ENCODE data around the gene URB1. TPM values are rescaled to one million over a fixed set of nuclear protein-coding genes. Genes with fewer than 3 reads are reported as not detected.

The URB1 gene
- total and polyA plus RNA-seq, 2 of the 8 experiments (the other 6 are each of a cell fraction or from before 2014, with no cell fraction given): 8.1 to 28.9 TPM

DNA sequence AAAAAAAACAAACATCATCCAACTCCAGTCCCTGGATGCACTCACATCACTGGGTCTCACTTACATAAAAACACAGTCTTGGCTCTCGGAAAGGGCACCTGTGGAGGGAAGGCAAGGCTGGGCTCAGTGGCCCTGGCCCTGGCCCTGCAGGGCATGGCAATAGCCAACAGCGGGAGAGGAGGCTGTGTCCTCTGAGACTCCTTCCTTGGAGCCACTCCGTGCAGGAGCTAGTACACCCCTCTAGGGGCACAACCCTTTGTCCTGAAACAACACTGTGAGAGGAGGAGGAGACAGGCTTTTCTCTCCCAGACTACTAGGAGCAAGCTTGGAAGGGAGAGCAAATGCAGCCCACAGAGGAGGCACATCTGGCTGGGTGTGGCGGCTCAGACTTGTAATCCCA lies 28.0 kb downstream of the URB1 start (continued):
- TF ChIP-seq, protein P1, sequence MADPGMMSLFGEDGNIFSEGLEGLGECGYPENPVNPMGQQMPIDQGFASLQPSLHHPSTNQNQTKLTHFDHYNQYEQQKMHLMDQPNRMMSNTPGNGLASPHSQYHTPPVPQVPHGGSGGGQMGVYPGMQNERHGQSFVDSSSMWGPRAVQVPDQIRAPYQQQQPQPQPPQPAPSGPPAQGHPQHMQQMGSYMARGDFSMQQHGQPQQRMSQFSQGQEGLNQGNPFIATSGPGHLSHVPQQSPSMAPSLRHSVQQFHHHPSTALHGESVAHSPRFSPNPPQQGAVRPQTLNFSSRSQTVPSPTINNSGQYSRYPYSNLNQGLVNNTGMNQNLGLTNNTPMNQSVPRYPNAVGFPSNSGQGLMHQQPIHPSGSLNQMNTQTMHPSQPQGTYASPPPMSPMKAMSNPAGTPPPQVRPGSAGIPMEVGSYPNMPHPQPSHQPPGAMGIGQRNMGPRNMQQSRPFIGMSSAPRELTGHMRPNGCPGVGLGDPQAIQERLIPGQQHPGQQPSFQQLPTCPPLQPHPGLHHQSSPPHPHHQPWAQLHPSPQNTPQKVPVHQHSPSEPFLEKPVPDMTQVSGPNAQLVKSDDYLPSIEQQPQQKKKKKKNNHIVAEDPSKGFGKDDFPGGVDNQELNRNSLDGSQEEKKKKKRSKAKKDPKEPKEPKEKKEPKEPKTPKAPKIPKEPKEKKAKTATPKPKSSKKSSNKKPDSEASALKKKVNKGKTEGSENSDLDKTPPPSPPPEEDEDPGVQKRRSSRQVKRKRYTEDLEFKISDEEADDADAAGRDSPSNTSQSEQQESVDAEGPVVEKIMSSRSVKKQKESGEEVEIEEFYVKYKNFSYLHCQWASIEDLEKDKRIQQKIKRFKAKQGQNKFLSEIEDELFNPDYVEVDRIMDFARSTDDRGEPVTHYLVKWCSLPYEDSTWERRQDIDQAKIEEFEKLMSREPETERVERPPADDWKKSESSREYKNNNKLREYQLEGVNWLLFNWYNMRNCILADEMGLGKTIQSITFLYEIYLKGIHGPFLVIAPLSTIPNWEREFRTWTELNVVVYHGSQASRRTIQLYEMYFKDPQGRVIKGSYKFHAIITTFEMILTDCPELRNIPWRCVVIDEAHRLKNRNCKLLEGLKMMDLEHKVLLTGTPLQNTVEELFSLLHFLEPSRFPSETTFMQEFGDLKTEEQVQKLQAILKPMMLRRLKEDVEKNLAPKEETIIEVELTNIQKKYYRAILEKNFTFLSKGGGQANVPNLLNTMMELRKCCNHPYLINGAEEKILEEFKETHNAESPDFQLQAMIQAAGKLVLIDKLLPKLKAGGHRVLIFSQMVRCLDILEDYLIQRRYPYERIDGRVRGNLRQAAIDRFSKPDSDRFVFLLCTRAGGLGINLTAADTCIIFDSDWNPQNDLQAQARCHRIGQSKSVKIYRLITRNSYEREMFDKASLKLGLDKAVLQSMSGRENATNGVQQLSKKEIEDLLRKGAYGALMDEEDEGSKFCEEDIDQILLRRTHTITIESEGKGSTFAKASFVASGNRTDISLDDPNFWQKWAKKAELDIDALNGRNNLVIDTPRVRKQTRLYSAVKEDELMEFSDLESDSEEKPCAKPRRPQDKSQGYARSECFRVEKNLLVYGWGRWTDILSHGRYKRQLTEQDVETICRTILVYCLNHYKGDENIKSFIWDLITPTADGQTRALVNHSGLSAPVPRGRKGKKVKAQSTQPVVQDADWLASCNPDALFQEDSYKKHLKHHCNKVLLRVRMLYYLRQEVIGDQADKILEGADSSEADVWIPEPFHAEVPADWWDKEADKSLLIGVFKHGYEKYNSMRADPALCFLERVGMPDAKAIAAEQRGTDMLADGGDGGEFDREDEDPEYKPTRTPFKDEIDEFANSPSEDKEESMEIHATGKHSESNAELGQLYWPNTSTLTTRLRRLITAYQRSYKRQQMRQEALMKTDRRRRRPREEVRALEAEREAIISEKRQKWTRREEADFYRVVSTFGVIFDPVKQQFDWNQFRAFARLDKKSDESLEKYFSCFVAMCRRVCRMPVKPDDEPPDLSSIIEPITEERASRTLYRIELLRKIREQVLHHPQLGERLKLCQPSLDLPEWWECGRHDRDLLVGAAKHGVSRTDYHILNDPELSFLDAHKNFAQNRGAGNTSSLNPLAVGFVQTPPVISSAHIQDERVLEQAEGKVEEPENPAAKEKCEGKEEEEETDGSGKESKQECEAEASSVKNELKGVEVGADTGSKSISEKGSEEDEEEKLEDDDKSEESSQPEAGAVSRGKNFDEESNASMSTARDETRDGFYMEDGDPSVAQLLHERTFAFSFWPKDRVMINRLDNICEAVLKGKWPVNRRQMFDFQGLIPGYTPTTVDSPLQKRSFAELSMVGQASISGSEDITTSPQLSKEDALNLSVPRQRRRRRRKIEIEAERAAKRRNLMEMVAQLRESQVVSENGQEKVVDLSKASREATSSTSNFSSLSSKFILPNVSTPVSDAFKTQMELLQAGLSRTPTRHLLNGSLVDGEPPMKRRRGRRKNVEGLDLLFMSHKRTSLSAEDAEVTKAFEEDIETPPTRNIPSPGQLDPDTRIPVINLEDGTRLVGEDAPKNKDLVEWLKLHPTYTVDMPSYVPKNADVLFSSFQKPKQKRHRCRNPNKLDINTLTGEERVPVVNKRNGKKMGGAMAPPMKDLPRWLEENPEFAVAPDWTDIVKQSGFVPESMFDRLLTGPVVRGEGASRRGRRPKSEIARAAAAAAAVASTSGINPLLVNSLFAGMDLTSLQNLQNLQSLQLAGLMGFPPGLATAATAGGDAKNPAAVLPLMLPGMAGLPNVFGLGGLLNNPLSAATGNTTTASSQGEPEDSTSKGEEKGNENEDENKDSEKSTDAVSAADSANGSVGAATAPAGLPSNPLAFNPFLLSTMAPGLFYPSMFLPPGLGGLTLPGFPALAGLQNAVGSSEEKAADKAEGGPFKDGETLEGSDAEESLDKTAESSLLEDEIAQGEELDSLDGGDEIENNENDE (IDR thresholded peaks at IDR 0.05; ENCODE audit: insufficient replicate concordance, low read length): no peak
- peak in 1 of 3 experiments; percentile 14; a peak in 1 of 4 replicates for TF ChIP-seq CTCF (IDR thresholded peaks at IDR 0.05; ENCODE audit: control extremely low read depth in 1 of 3, insufficient read depth in 1 of 3, low read depth in 1 of 3, low read length in 3 of 3)
